HG03025 (cell line): Measurements from ENCODE around the gene LMAN1L.

ENCODE experiments used
- ATAC-seq: cut with Tn5 transposase; IDR thresholded peaks from one replicate; pipeline ENCODE4 v1.9.1; 2021; ENCODE audit warnings: mild to moderate bottlenecking, moderate library complexity; ENCODE audit not compliant: unreplicated experiment, low FRiP score

The LMAN1L gene

GRCh38 chr15:74851960-74852359, 39.3 kb downstream of the LMAN1L start:
- no peak for ATAC-seq

GRCh38 chr15:74854453-74855022, 41.9 kb downstream of the LMAN1L start:
- ATAC-seq = no peak

DNA sequence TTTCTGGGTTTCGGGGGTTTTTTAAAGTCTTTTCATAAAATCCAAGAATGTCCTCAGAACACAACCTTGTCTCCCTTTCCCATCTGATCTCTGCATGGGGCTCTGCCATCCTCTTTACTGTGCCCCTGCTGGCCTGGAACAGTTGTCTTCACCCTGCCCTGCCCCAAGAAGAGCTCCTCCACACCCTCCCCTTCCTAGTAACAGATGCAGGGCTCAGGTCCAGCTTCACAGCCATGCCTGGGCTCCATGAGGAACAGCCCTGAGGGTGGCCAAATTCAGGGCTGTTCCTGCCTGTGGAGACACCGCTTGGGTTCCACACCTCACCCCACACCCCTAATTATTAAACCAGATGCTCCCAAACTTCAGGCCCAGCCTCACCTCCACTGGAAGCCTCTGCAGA, 43.2 kb downstream of the LMAN1L start:
- ATAC-seq = no peak

DNA sequence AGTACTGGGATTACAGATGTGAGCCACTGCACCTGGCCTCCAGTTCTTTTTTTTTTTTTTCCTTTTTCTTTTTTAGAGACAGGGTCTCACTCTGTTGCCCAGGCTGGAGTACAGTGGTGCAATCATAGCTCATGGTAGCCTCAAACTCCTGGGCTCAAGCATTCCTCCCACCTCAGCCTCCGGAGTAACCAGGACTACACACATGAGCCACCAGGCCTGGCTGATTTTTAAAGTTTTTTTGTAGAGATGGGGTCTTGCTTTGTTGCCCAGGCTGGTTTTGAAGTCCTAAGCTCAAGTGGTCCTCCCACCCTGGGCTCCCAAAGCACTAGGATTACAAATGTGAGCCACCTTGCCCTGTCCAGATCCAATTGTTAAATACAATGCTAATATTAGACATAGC, 43.9 kb downstream of the LMAN1L start:
- ATAC-seq = no peak

GRCh38 chr15:74857082-74857655, 44.5 kb downstream of the LMAN1L start:
- peak; percentile 49 for ATAC-seq

DNA sequence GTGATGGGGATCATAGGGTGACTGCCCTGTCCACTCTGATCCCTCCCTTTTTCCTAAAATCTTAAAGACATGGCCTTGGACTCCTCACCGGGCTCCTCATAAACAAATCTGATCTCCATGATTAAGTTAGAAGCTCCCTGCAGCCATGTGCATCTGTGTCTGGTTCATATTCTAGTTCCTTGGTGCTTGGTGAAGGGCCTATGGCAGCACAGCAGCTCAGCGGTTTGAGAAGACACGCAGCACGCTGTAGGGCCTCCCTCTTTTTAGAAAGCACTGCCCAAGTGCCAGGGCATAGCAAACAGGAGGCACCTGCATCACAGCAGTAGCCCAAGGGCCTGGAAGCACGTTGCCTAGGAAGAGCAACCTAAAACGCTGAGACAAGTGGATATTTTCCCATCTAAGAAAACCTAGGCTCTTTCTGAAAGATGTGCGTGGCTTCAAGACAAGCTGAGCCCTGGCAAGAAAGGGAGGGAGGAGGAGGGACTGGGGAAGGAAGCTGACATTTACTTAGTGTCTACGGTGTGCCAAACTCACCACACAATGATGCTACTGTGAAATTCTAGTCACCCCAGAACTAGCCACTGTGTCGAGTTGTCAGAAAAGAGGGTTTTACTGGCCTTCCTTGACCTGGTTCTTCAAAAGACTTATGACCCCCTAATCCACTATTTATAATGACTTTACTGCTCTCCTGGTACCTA, 45.2 kb downstream of the LMAN1L start:
- ATAC-seq = no peak

DNA sequence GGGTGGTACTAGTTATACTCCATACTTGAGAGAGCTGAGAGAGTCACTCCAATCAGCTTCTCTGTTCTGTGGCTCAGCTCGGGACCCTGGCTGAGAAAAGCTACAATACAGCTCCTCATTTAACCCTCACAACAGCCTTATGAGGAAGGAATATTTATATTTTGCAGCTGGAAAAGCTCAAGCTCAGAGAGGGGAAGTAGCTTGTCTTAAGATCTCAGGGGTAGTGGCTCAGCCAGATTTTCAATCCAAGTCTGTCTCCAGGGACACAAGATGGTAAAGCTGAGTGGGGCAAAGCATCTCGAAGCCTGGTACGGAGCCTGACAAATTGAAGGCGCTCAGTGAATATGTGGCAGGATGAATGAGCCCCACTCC, 45.7 kb downstream of the LMAN1L start:
- no peak for ATAC-seq

DNA sequence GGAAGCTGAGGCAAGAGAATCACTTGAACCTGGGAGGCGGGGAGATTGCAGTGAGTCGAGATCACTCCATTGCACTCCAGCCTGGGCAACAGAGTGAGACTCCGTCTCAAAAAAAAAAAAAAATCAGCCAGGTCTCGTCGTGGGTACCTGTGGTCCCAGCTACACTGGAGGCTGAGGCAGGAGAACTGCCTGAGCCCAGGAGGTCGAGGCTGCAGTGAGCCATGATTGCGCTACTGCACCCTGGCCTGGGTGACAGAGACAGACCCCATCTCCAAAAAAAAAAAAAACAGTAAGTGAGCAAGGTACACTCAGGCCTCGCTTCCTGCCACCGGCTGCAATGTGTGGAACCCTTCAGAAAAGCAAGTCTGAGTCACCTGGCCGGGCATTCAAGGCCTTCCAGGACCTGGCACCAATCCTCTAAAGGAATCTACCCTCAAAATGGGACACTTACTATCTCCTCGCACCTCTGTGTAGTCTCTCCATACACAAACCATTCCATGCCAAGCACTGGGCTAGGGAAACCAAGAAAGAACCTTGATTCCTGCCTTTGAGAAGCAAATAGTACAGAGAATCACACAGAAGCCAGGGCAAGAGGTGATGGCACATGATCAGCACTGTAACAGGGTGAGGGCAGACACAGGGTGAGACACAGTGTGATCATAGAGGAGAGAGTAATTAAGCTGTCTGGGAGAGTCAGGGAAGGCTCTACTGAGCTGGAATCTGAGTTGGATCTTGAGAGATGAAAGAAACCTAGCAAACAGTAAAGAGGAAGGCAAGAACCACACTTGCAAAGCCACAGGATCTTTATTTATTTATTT, 50.8 kb downstream of the LMAN1L start:
- ATAC-seq = no peak

DNA sequence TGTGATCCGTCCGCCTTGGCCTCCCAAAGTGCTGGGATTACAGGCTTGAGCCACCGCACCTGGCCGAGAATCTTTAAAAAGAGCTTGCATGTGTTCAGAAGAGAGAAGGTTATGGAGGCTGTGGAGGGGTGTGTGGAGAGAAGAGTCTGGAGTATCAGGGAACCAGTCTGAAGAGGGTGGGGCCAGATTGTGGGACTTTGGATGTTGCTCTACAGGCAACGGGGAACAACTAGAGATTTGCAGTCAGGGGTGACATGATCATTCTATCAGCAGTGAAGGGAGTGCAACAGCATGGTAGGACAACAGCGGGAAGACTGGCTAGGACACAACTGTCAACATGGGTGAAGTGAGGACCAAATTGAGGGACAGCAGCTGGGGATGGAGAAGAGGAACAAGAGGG, 51.7 kb downstream of the LMAN1L start:
- no peak for ATAC-seq

- no peak for ATAC-seq
Observed at GRCh38 chr15:74865316-74865715, 52.7 kb downstream of the LMAN1L start.

DNA sequence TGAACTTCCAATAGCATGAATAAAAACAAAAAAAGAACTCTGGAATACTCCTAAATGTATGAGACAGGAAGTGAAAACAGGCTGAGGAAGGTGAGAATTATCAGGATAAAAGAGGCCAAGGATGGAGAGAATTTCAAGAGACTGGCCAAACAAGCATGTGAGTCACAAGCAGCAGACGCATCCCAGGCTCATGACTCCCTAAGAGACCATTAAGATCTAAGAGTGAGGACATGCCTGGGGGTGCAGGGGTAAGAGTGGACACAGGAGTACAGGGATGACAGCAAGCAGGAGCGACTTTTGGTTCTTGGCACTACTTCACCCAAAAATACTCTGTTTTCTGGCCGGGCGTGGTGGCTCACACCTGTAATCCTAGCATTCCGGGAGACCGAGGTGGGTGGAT, 53.5 kb downstream of the LMAN1L start:
- no peak for ATAC-seq

- no peak for ATAC-seq
Observed at GRCh38 chr15:74867466-74868038, 54.9 kb downstream of the LMAN1L start.

- no peak for ATAC-seq
Observed at GRCh38 chr15:74868059-74868458, 55.4 kb downstream of the LMAN1L start.

DNA sequence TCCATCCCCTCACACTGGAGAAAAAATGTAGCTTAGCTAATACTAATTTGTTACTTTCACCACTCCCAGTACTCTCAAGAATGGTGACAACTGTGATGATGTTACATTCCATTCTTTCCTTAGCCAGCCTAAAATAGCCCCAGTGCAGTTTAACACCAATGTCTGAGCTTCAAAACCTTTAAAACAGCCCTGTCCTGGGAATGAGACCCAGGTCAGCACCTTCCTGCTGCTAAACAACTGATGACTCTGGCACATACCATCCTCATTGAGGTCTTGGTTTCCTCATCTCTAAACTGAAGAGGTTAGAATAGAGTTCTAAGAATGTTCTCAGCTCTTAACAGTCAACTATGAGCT, 56.7 kb downstream of the LMAN1L start:
- ATAC-seq = no peak

GRCh38 chr15:74869726-74870407, 57.2 kb downstream of the LMAN1L start:
- ATAC-seq = no peak

GRCh38 chr15:74870436-74871215, 58.0 kb downstream of the LMAN1L start:
- ATAC-seq = no peak

DNA sequence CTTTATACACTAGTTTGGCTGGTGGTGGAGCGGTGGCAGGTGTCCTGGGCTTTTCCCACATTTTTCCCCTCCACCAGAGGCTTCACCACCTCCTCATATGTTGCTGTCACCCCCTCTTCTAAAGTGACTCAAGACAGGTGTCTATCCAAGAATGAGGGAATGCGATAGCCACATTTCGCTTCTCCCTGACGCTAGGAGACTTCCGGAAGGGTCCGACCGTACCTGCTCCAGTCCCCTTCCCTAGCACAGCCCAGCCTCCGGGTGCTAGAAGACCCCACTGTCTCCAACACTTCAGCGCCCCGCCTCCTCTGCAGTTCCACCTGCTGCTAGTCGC, 60.0 kb downstream of the LMAN1L start:
- ATAC-seq = no peak

- peak; percentile 88 for ATAC-seq
Observed at GRCh38 chr15:74873036-74873755, 60.6 kb downstream of the LMAN1L start, which contains the start of gene SCAMP2. SCAMP2 (minus strand) TSS chr15:74873365; CDS start chr15:74873255, 110 bp downstream.

DNA sequence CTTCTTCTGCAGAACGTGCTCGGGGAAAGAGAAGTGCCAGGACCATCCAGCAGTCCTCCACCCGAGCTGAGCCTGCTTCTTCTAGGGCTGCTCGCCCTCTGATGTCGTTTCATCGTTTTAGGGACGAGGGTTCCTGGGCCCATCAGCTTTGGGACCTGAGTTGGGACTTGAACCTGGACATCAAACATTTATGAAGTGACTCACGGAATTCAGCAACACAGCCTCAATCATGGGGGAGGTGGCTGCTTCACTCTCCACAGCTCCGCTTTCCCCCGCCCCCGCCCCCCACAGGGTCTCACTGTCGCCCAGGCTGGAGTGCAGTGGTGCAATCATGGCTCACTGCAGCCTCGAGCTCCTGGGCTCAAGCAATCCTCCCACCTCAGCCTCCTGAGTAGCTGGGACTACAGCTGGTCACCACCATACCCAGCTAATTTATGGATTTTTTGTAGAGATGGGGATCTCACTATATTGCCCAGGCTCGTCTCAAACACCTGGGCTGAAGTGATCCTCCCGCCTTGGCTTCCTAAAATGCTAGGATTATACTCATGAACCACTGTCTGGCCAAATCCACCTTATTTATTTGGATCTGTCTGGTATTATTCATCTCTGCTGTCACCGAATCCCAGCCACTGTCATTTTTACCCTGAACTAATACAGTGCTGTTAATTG, 61.3 kb downstream of the LMAN1L start:
- no peak for ATAC-seq
